GM10847 (cell line): ENCODE measurements around the gene B4GALNT2.

Experiments used
- POLR2A ChIP-seq: IDR thresholded peaks from 2 replicates; pipeline ENCODE4 v1.6.1; 2011; ENCODE audit not compliant: insufficient read length; ENCODE audit errors: extremely low read depth

B4GALNT2 gene

GRCh38 chr17:49162866-49163265 is 30.3 kb downstream of the B4GALNT2 start:
- no peak for TF ChIP-seq POLR2A

- no peak for TF ChIP-seq POLR2A
Observed at GRCh38 chr17:49165143-49165542, 32.6 kb downstream of the B4GALNT2 start.

DNA sequence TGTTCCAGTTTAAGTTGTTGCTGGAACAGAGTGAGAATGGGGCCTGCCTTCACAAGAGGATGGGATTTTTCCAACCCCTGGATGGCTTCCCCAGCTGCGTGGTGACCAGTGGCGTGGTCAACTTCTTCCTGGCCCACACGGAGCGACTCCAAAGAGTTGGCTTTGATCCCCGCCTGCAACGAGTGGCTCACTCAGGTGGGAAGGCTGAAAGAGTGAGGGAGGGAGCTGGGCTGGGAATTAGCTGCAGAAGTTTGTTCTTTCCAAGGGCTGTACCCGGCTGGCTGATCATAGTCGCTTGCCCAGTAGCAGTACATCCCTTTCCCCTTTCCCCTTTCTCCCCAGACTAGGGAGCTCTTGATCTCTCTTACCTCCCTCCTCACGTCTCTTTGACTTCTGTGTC is 36.1 kb downstream of the B4GALNT2 start:
- no peak for TF ChIP-seq POLR2A

- no peak for TF ChIP-seq POLR2A
Observed at GRCh38 chr17:49170216-49170615, 37.6 kb downstream of the B4GALNT2 start.

DNA sequence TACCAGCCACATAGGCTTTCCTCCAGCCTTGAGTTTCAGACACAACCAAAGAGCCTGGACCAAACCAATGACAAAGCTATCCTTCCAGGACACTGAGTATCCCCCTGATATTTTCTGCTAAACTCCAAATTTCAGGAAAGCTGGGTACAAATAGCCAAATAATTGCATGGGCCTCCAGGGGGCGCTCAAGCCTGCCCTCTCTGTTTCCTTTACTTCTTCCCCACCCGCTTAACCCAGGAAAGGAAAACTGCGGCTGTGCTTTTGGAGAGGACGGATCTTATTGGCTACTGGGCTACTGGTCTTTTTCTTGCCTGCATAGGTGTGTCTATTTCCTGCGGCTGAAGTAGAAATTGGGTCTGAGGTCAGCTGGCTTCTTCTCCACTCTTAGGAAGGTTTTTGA is 47.7 kb downstream of the B4GALNT2 start:
- TF ChIP-seq POLR2A, result no peak

DNA sequence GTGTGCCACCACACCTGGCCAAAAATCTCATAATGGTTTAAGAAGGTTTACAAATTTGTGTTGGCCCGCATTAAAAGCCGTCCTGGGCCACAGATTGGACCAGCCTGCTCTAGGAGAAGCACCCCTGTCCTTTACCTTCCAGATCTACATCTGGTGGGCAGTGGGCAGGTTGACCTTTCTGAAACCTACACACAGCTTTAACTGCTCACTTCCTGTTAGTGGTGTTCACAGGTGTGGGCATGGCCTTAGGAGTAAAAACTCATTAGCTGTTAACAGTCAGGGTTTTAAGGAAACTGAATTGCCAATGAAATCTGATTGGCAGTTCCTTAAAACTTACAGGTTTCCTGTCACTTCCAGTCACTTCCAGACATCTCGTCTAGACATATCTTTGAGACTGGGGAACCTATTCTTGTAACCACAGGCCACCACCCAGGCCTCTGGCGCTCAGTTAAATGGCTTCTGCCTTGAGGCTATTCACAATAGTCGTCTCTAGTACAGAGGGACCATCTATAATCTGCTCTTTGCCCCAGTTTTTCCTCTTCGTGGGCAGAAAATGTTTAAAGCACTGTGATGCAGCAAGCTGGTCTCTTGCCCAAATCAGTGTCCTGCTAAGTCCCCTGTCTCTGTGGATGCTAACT is 48.5 kb downstream of the B4GALNT2 start:
- no peak for TF ChIP-seq POLR2A

DNA sequence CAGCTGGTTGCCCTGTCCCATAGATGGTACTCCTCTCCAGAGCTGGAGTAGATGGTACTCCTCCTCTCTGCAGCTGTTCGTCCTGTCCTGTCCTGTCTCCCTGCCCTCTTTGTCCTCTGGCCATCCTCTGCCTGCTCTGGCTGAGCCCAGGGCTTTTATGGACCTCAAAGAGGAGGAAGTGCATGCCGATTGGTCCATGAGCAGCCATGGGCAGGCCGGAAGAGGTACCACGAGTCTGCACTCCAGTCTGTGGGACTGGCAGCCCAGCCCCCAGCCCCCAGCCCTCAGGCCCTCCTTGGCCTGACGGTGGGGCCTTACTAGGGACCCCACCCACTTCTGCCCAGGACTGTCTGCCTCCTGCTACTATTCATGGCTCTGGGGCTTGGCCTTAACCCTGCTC is 50.8 kb downstream of the B4GALNT2 start:
- no peak for TF ChIP-seq POLR2A

DNA sequence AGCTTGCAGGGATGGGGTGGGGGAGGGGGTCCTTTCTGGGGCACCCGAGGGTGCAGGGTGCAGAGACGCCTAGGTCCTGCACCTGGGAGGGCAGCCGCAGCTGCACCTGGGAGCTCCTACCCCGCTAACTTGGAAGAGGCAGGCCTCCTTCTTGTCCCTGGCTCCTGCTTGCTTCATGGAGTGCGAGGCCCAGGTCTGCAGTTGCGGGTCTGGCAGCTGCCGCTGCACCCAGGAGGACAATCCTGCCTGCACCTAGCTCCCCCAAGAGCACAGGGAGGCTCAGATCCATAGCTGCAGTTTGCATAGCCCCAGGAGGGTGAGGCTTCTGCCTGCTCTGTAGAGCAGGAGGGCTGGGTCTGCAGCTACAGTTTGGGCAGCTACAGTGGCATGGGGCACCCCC is 51.2 kb downstream of the B4GALNT2 start:
- no peak for TF ChIP-seq POLR2A

DNA sequence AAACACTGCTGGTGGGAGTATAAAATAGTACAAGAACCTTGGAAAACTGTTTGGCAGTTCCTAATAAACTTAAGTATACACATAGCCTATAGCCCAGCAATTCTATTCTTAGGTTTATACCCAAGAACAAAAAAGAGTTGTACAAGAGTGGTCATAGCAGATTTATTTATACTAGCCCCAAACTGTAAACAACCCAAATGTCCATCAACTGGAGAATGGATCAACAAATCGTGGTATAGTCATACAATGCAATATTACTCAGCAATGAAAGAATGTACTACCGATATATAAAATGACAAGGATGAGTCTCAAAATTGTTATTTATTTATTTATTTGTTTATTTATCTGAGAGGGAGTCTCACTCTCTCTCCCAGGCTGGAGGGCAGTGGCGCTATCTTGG is 54.7 kb downstream of the B4GALNT2 start:
- no peak for TF ChIP-seq POLR2A

DNA sequence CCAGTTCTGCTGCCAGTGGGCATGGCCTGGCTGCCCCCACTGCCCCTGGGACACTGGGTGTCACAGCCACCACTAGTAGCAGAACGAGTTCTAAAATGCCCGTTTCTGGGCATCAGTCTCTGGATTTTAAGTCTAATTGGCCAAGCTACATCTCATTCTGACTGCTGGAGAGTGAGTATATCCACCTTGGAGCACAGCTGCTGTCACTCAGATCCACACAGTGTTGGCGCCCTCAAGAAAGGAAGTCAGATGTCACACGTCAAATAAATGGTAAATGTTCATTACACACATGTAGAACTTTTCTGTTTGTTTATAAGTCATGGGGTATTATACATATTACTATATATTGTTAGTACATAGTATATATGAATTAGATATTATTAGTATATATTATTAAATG is 58.4 kb downstream of the B4GALNT2 start:
- no peak for TF ChIP-seq POLR2A

DNA sequence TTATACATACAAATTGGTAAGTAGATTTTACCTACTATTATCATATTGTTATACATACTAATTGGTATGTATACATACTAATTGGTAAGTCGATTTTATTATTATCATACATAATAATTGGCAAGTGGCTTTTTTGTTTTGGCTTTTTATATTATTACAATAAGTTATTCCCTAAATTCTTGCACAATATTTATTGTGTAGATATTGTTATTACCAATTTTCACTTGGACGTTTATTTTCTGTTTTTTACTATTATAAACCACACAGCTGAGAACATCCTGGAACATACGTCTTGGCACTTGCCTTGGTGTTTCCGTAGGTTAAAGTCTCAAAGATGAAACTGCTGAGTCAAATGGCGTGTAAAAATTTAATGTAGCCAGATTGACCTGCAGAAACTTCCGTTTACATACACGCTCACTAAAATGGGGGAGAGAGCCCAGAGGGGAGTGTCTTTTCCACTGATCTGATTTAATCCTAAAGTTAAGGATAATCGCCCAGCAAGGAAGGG is 58.9 kb downstream of the B4GALNT2 start:
- TF ChIP-seq POLR2A, result no peak

GRCh38 chr17:49191917-49192741 is 59.6 kb downstream of the B4GALNT2 start:
- peak; percentile 9 for TF ChIP-seq POLR2A

DNA sequence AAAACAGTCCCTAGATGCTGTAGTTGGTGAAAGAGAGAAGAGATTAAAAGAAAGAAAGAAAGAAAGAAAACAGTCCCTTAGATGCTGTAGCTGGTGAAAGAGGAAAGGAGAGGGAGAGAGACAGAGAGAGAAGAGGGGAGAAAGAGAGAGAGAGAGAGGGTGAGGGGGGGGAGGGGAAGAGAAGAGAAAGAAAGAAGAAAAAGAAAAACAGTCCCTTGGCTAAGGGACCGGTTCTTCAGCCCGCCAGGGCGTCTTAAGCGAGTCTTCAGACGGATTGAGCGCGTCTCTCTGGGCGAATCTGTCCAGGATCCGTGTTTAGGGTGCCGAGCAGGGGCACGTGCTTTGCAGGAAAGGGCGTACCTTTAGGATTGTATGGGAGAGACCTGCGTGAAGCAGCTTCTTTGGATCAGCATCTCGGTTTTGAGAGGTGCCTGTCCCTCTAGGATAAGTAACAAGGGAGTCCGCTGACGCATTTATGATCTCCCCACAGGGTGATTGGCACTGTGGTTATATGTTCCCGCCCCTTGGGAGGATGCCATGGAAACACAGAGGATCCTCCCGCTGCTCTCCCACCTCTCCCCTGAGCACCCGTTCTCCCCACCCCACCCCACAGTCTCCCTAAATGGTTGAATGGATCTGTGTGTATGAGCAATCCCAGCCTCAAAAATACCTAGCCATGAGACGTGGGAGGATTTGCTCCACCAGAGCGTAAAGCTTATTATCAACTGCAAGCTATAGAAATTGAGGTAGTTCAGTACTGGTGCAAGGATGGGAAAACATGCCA is 61.1 kb downstream of the B4GALNT2 start:
- TF ChIP-seq POLR2A, result no peak

GRCh38 chr17:49194297-49194607 is 61.7 kb downstream of the B4GALNT2 start:
- no peak for TF ChIP-seq POLR2A

GRCh38 chr17:49195751-49196150 is 63.2 kb downstream of the B4GALNT2 start:
- no peak for TF ChIP-seq POLR2A

- TF ChIP-seq POLR2A, result no peak
Observed at GRCh38 chr17:49196520-49196919, 64.0 kb downstream of the B4GALNT2 start.
